Stomach (tissue), 9 donors: ENCODE data around the gene FAM25G. TPM values are rescaled to one million over a fixed set of nuclear protein-coding genes. Genes with fewer than 3 reads are reported as not detected.
"Not testable (repeated sequence)": the region's sequence is repeated elsewhere in the genome, so short reads cannot be mapped to it uniquely, and the experiment has no call there.

Source experiments
- DNase-seq, 2 donors: peaks; one replicate each; pipeline versions ENCODE4 v3.0.0 to v3.0.0-alpha.2; 2013 to 2019
- H3K27ac ChIP-seq, 5 donors: fragments of 200-600 bp in 4 of 5; sonication (generic) in 4 of 5; one replicate each; pipeline ENCODE4 v1.5.1; 2013 to 2019; ENCODE audit warnings: mild to moderate bottlenecking in 1 of 5, moderate library complexity in 1 of 5
- H3K27me3 ChIP-seq, 3 donors: fragments of 200-600 bp; sonication (generic); one replicate each; pipeline ENCODE4 v1.5.1; 2017 to 2019; ENCODE audit warnings: mixed run types in 1 of 3
- H3K36me3 ChIP-seq, 4 donors: fragments of 200-600 bp; sonication (generic); 1 replicate in 3 of 4; 2 replicates in 1 of 4; pipeline ENCODE4 v1.5.1; 2016 to 2019
- H3K4me1 ChIP-seq, 4 donors: fragments of 200-600 bp; sonication (generic); one replicate each; pipeline ENCODE4 v1.5.1; 2016 to 2019
- H3K4me3 ChIP-seq, 4 donors: fragments of 200-600 bp; sonication (generic) in 3 of 4; one replicate each; pipeline ENCODE4 v1.5.1; 2016 to 2019; ENCODE audit warnings: mild to moderate bottlenecking in 1 of 4
- H3K9me3 ChIP-seq, 4 donors: fragments of 200-600 bp; sonication (generic); one replicate each; pipeline ENCODE4 v1.5.1; 2016 to 2019
- WGBS, 5 donors: extraction: QIAGEN DNeasy Blood & Tissue Kit in 3 of 5; methylation state at CpG; one replicate each; pipeline versions ENCODE4 v1.1.5 to v1.1.7; 2013 to 2018; 5-methylcytosine and 5-hydroxymethylcytosine counted together
- intact Hi-C: fragments of 100-400 bp; cut with DNase I; formaldehyde crosslinking; loops from one replicate; pipeline ENCODE4 v1.15.1; 2023; ENCODE audit warnings: low total_unique reads
- polyA plus RNA-seq, 3 donors: library from polyadenylated mRNA; stranded (reverse); fragments of 200-250 nt; gene quantifications; one replicate each; pipeline ENCODE4 v1.2.3, GENCODE V29; 2013
- total RNA-seq, 5 donors: library from RNA; depleted of rRNA; stranded (reverse); fragments of >200 nt; gene quantifications; one replicate each; pipeline versions ENCODE4 v1.1.0 to v1.2.3, GENCODE V29; 2014 to 2016
- donor health status: healthy with polysubstance abuse.
- donor health status: Bipolar disorder and iron deficiency.
- donor health status: healthy.

FAM25G gene
- total and polyA plus RNA-seq, 8 donors: not detected

- H3K9me3 ChIP-seq, H3K27ac ChIP-seq, H3K4me1 ChIP-seq, DNase-seq, H3K27me3 ChIP-seq, intact Hi-C loops, H3K4me3 ChIP-seq, H3K36me3 ChIP-seq: not testable (repeated sequence)
- whole genome bisulfite sequencing, 5 donors: no CpG with 5 or more reads among the region's 3 CpGs
Observed at GRCh38 chr10:47480133-47480532, 11.4 kb downstream of the FAM25G start.

GRCh38 chr10:47478114-47478513, 13.4 kb downstream of the FAM25G start:
- H3K36me3 ChIP-seq, H3K4me1 ChIP-seq, H3K9me3 ChIP-seq, DNase-seq, H3K27me3 ChIP-seq, H3K27ac ChIP-seq, H3K4me3 ChIP-seq, intact Hi-C loops: not testable (repeated sequence)
- WGBS, 5 donors: 46 to 100% (median 55%) methylated on average over 1 to 4 of the region's 5 CpGs

- H3K4me3 ChIP-seq, H3K4me1 ChIP-seq, H3K36me3 ChIP-seq, H3K9me3 ChIP-seq, DNase-seq, H3K27me3 ChIP-seq, H3K27ac ChIP-seq, intact Hi-C loops: not testable (repeated sequence)
- 73 to 95% (median 91%) methylated on average over 3 to 7 of the region's 11 CpGs; no CpG with 5 or more reads in 1 of the 5 donors for WGBS, 5 donors
Observed at GRCh38 chr10:47477078-47477477, 14.4 kb downstream of the FAM25G start.

GRCh38 chr10:47475101-47475500, 16.4 kb downstream of the FAM25G start:
- intact Hi-C loops, DNase-seq: not testable (repeated sequence)
- WGBS, 5 donors: 71 to 100% (median 86%) methylated on average over 1 to 5 of the region's 5 CpGs

GRCh38 chr10:47473516-47473915, 18.0 kb downstream of the FAM25G start:
- WGBS, 5 donors: no CpG with 5 or more reads among the region's 7 CpGs

More at GRCh38 chr10:47475101-47475500, 16.4 kb downstream of the FAM25G start:
- not testable (repeated sequence) for H3K27ac ChIP-seq, H3K36me3 ChIP-seq, H3K9me3 ChIP-seq, H3K4me1 ChIP-seq, H3K4me3 ChIP-seq, H3K27me3 ChIP-seq

GRCh38 chr10:47472647-47473046, 18.9 kb downstream of the FAM25G start:
- H3K27ac ChIP-seq, H3K4me1 ChIP-seq, H3K4me3 ChIP-seq, H3K36me3 ChIP-seq, intact Hi-C loops, DNase-seq, H3K27me3 ChIP-seq, H3K9me3 ChIP-seq: not testable (repeated sequence)
- 73 to 100% methylated on average over 1 of the region's 3 CpGs; no CpG with 5 or more reads in 3 of the 5 donors for WGBS, 5 donors

More at GRCh38 chr10:47473516-47473915, 18.0 kb downstream of the FAM25G start:
- H3K4me3 ChIP-seq, H3K9me3 ChIP-seq, H3K4me1 ChIP-seq, H3K36me3 ChIP-seq, H3K27me3 ChIP-seq, intact Hi-C loops, DNase-seq, H3K27ac ChIP-seq: not testable (repeated sequence)

GRCh38 chr10:47472072-47472471, 19.4 kb downstream of the FAM25G start:
- WGBS, 5 donors: no CpG with 5 or more reads among the region's 5 CpGs
- H3K4me3 ChIP-seq, DNase-seq, intact Hi-C loops, H3K4me1 ChIP-seq, H3K27ac ChIP-seq, H3K9me3 ChIP-seq, H3K27me3 ChIP-seq, H3K36me3 ChIP-seq: not testable (repeated sequence)

GRCh38 chr10:47468731-47469528, 22.6 kb downstream of the FAM25G start:
- H3K4me1 ChIP-seq, H3K27ac ChIP-seq, H3K9me3 ChIP-seq, H3K27me3 ChIP-seq, H3K36me3 ChIP-seq, H3K4me3 ChIP-seq, intact Hi-C loops, DNase-seq: not testable (repeated sequence)
- WGBS, 5 donors: 87 to 92% (median 90%) methylated on average over 2 to 15 of the region's 20 CpGs

GRCh38 chr10:47467957-47468356, 23.5 kb downstream of the FAM25G start:
- H3K27ac ChIP-seq, H3K4me3 ChIP-seq, intact Hi-C loops, H3K36me3 ChIP-seq, H3K4me1 ChIP-seq, H3K27me3 ChIP-seq, DNase-seq, H3K9me3 ChIP-seq: not testable (repeated sequence)
- 86 to 94% (median 94%) methylated on average over 4 to 5 of the region's 7 CpGs for WGBS, 5 donors

GRCh38 chr10:47467458-47467857, 24.0 kb downstream of the FAM25G start:
- WGBS, 5 donors: 93 to 97% (median 95%) methylated on average over 2 to 5 of the region's 5 CpGs
- H3K36me3 ChIP-seq, DNase-seq, H3K9me3 ChIP-seq, H3K27me3 ChIP-seq, H3K4me1 ChIP-seq, intact Hi-C loops, H3K27ac ChIP-seq, H3K4me3 ChIP-seq: not testable (repeated sequence)

- intact Hi-C loops, H3K36me3 ChIP-seq, H3K27ac ChIP-seq, H3K4me1 ChIP-seq, H3K9me3 ChIP-seq, DNase-seq, H3K4me3 ChIP-seq, H3K27me3 ChIP-seq: not testable (repeated sequence)
- 66 to 82% (median 71%) methylated on average over 11 to 14 of the region's 14 CpGs for WGBS, 5 donors
Observed at GRCh38 chr10:47465216-47465917, 26.1 kb downstream of the FAM25G start.
